NCI-H2196 treated with DMSO at 0.1 percent for 48 hours (cell line): ENCODE measurements around the gene PTPRS.

ENCODE experiments used
- DNase-seq: peaks from one replicate; lab custom pipeline; 2025; ENCODE audit not compliant: unreplicated experiment; lab: John Stamatoyannopoulos, UW

Gene PTPRS

GRCh38 chr19:5355076-5355475 is 14.5 kb upstream of the PTPRS start:
- no peak for DNase-seq

DNA sequence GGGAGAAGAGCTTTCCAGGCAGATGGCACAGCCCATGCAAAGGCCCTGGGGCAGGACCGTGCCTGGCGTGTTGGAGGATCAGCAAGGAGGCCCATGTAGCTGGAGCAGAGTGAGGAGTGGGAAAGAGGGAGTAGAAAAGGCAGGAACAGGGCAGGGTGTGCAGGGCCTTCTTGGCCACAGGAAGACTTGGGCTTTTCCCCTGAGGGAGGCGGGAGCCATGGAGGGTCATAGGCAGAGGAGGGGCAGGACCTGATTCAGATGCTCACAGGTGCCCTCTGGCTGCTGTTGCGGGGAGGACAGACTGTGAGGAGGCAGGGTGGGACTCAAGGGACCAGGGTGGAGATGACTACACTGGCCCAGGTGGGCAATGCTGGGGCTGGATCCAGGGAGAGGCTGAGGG is 13.8 kb upstream of the PTPRS start:
- DNase-seq, result no peak

GRCh38 chr19:5352229-5352763 is 11.7 kb upstream of the PTPRS start:
- no peak for DNase-seq

- DNase-seq, result no peak
These were observed 11.2 kb upstream of the PTPRS start for GRCh38 chr19:5351731-5352228.

- no peak for DNase-seq
These were observed 8.4 kb upstream of the PTPRS start for GRCh38 chr19:5349041-5349440.

GRCh38 chr19:5345895-5346386 is 5.3 kb upstream of the PTPRS start:
- DNase-seq, result no peak

GRCh38 chr19:5343848-5344247 is 3.2 kb upstream of the PTPRS start:
- DNase-seq, result no peak

GRCh38 chr19:5342573-5343201 is 2.1 kb upstream of the PTPRS start:
- DNase-seq, result no peak

GRCh38 chr19:5341981-5342380 is 1.4 kb upstream of the PTPRS start:
- DNase-seq, result no peak

DNA sequence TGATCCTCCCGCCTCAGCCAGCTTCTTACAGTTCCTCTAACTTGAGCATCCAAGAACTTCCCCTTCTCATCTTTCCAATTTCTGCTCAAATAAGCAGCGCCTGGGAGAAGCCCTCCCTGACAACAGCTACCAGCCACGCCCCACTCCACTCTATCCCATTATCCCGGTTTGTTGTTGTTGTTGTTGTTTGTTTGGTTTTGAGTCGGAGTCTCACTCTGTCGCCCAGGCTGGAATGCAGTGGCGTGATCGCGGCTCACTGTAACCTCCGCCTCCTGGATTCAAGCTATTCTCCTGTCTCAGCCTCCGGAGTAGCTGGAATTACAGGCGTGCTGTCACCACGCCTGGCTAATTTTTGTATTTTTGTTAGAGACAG is 822 bp upstream of the PTPRS start:
- DNase-seq, result no peak

- no peak for DNase-seq
These were observed 519 bp downstream of the PTPRS start for GRCh38 chr19:5339950-5340636.

- DNase-seq, result no peak
These were observed 1.2 kb downstream of the PTPRS start for GRCh38 chr19:5339198-5339949.

DNA sequence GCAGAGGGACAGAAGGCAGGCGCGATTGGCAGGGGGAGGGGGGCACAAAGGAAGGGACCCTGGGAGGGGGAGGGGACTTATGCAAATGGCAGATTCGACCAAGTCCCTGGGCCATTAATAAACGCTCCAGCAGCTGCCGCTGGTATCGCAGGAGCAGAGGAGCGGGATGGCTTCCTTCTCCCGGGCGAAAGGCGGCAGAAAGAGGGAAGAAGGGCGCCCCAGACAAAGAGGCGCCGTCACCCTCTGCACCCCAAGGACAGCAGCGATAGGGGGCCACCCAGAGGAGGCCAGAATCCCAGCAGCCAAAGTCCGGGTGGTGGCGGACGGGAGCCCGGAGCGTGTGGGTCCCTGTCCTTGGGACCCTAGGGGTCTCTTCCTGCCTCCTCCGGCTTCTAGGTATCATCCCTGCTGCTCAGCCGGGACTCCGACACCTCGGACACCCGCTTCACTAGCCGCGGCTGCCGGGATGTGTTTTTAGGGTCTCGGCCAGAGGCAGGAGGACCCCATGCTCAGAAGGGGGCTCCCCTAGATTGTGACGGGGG is 1.9 kb downstream of the PTPRS start:
- no peak for DNase-seq

GRCh38 chr19:5337708-5338655 is 2.6 kb downstream of the PTPRS start:
- DNase-seq, result no peak

DNA sequence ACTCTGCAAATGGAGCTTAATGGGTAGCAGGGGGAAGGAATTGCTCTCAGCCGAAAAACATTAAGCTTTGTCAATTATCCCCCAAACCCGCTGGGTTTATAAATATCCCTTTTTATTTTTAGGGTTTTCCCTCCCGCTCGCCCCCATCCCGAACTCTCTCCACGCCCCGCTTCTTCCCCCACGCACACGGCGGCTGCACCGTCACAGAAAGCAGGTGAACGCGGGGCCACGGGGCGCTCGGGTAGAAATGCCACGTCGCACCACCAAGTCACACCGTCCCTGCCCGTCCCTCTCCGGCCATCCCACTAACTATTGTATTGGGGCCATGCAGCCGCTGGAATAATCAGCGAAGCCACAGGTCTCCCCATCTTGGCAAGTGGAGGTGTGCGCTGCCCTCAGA is 3.5 kb downstream of the PTPRS start:
- no peak for DNase-seq

DNA sequence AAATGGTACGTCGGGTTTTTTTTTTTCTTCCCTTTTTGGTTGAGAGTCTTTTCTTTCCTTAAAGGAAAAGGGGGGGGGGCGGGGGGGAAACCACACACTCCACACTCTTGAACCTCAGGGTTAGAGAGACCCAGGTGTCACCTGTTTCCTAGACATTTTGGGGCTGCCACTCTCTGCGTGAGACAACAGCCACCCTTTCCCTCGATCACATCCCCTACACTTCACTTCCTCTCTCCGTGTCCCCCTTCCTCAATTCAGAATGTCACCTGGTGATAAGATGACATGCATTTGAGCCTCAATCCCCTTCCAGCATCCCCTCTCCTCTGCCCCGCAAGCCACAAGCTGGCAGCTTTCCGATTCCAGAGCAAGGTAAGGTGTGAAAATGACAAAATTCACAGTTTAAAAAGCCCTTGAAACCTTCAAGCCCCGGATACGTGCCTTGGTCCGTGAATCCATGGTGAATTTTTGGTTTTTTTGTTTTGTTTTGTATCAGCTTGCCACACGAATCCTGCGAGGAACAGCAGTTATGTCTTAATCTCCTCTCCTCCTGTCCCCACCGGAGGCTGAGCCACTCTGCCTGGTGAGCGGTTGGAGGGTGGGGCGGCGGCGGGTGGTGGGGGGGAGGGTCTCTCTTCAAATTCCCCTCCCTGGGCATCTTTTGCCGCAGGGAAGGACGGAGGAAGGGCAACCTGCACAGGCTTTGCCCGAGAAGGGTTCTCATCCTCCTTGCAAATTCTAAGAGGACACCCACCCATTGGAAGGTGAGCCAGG is 4.2 kb downstream of the PTPRS start:
- no peak for DNase-seq

DNA sequence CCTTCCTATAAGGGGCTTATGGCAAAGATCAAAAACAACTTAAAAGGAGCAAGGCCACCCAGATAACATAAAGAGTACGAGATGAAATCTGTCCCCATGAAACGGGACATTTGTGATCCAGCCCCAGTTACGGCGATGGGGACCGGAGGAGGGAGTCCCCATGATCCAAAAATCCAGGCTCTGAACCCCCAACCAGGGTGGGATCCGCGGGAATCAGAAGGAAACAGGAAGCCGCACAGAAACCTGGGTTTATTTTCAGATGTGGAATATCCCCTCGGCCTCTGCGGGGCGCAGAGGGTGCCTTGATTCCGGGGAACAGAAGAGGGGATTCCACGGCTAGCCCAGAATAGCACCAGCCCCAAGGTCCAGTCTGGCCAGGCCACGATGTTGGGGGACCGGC is 5.0 kb downstream of the PTPRS start:
- DNase-seq, result no peak

DNA sequence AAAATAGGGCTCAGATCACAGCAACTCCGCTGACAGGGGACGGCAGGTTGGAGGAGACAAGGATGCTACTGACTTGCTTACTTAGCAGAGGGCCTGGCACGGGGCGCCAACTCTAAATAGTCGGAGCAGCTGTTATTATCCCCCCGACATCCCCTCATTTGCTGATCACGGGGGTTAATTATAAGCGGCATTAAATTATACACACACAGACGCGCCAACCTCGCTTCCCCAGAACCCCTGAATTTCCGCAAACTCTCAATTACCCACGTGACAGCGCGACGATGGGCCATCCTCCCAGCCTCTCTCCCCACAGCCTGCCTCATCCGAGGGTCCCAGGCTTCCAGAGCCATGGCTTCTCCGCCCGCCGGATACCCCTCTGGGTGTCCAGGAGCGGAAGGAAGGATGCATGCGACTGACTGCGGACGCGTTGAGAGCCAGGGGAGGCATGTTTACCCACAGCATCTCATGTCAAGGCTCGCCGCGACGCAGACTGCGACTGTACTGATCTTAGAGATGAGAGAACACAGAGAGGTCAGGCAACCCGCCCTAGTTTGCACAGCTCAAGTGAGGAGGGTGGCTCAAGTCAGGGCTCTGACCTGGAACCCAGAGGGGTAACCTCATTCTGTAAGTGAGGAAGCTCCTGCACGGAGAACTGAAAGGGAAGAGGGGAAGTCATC is 5.7 kb downstream of the PTPRS start:
- no peak for DNase-seq

GRCh38 chr19:5334366-5334739 is 6.3 kb downstream of the PTPRS start:
- DNase-seq, result no peak
